ENCODE data around the gene FANCI. TPM values are rescaled to one million over a fixed set of nuclear protein-coding genes. Genes with fewer than 3 reads are reported as not detected.
"Not testable (repeated sequence)": the region's sequence is repeated elsewhere in the genome, so short reads cannot be mapped to it uniquely, and the experiment has no call there.

The FANCI gene
- total RNA-seq, 1 donor from 2014 or later: 11.2 TPM

GRCh38 chr15:89247446-89247845 lies 3.7 kb downstream of the FANCI start:
- no peaks in the 10 kb centered on the region for H3K27me3 Mint-ChIP-seq (ENCODE audit: low read depth)

DNA sequence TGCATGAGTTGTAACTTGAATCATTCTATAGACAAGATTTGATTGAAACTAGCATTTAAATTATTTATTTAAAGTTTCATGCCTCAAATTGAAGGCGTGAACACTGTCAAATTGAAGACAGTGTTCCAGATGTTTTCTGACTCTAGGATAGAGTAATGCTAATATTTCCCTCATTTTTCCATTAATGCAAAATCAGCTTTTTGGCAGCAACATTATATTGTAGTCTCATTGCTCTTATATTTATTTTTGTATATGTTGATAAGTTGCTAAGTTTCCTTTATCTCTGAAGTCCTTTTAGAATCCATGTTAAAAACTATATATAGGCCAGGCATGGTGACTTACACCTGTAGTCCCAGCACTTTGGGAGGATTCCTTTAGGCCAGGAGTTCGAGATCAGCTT lies 4.8 kb downstream of the FANCI start:
- no peak for DNase-seq (ENCODE audit: low spot score)
- H3K9me3 Mint-ChIP-seq (ENCODE audit: low read depth): no peaks in the 10 kb centered on the region
- no peaks in the 10 kb centered on the region for H3K27me3 Mint-ChIP-seq (ENCODE audit: low read depth)
- H3K4me3 Mint-ChIP-seq (ENCODE audit: unreplicated experiment): no peak overlapping the region
- no peak for TF ChIP-seq CTCF (IDR thresholded peaks at IDR 0.05)
- H3K4me1 Mint-ChIP-seq (ENCODE audit: low read depth): peaks cover 20% of the 10 kb centered on the region
- no peak overlapping the region for H3K27ac Mint-ChIP-seq (ENCODE audit: unreplicated experiment)
- peaks cover 5% of the 10 kb centered on the region for H3K36me3 Mint-ChIP-seq (ENCODE audit: low read depth)

More at GRCh38 chr15:89247446-89247845, 3.7 kb downstream of the FANCI start:
- Mint-ChIP-seq H3K4me1 (ENCODE audit: low read depth) (peaks cover 25% of the 10 kb centered on the region), H3K36me3 (ENCODE audit: low read depth) (peaks cover 5% of the 10 kb centered on the region), H3K27ac (ENCODE audit: unreplicated experiment) (no peak overlapping the region), H3K4me3 (ENCODE audit: unreplicated experiment) (no peak overlapping the region), H3K9me3 (ENCODE audit: low read depth) (no peaks in the 10 kb centered on the region)
- DNase-seq (ENCODE audit: low spot score): no peak
- no peak for TF ChIP-seq CTCF (IDR thresholded peaks at IDR 0.05)

DNA sequence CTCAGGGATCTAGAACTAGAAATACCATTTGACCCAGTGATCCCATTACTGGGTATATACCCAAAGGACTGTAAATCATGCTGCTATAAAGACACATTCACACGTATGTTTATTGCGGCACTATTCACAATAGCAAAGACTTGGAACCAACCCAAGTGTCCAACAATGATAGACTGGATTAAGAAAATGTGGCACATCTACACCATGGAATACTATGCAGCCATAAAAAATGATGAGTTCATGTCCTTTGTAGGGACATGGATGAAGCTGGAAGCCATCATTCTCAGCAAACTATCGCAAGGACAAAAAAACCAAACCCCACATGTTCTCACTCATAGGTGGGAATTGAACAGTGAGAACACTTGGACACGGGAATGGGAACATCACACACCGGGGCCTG lies 6.4 kb downstream of the FANCI start:
- not testable (repeated sequence) for H3K27ac Mint-ChIP-seq (ENCODE audit: unreplicated experiment); H3K9me3 Mint-ChIP-seq (ENCODE audit: low read depth); H3K27me3 Mint-ChIP-seq (ENCODE audit: low read depth); H3K4me1 Mint-ChIP-seq (ENCODE audit: low read depth); DNase-seq (ENCODE audit: low spot score); H3K36me3 Mint-ChIP-seq (ENCODE audit: low read depth); H3K4me3 Mint-ChIP-seq (ENCODE audit: unreplicated experiment)

DNA sequence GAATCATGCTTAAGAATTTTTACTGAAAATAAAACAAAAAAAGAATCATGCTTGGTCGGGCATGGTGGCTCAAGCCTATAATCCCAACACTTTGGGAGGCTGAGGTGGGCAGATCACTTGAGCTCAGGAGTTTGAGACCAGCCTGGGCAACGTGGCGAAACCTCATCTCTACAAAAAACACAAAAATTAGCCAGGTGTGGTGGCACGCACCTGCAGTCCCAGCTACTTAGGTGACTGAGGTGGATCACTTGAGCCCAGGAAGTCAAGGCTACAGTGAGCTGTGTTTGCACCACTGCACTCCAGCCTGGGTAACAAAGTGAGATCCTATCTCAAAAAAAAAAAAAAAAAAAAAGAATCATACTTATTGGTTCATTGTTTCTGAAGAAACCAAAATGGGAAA lies 33.5 kb downstream of the FANCI start:
- H3K36me3 Mint-ChIP-seq (ENCODE audit: low read depth); H3K4me3 Mint-ChIP-seq (ENCODE audit: unreplicated experiment); H3K9me3 Mint-ChIP-seq (ENCODE audit: low read depth); H3K27ac Mint-ChIP-seq (ENCODE audit: unreplicated experiment); DNase-seq (ENCODE audit: low spot score); H3K27me3 Mint-ChIP-seq (ENCODE audit: low read depth); H3K4me1 Mint-ChIP-seq (ENCODE audit: low read depth): not testable (repeated sequence)

GRCh38 chr15:89278307-89278706 lies 34.5 kb downstream of the FANCI start:
- Mint-ChIP-seq H3K4me3 (ENCODE audit: unreplicated experiment) (no peak overlapping the region), H3K27me3 (ENCODE audit: low read depth) (no peaks in the 10 kb centered on the region), H3K9me3 (ENCODE audit: low read depth) (no peaks in the 10 kb centered on the region), H3K4me1 (ENCODE audit: low read depth) (no peaks in the 10 kb centered on the region), H3K27ac (ENCODE audit: unreplicated experiment) (no peak overlapping the region), H3K36me3 (ENCODE audit: low read depth) (peaks cover 3% of the 10 kb centered on the region)
- DNase-seq (ENCODE audit: low spot score): no peak
- TF ChIP-seq CTCF (IDR thresholded peaks at IDR 0.05): no peak

GRCh38 chr15:89282631-89283030 lies 38.9 kb downstream of the FANCI start:
- peaks cover 10% of the 10 kb centered on the region for H3K9me3 Mint-ChIP-seq (ENCODE audit: low read depth)
- H3K27ac Mint-ChIP-seq (ENCODE audit: unreplicated experiment): no peak overlapping the region
- no peaks in the 10 kb centered on the region for H3K4me1 Mint-ChIP-seq (ENCODE audit: low read depth)
- no peak overlapping the region for H3K4me3 Mint-ChIP-seq (ENCODE audit: unreplicated experiment)
- no peaks in the 10 kb centered on the region for H3K27me3 Mint-ChIP-seq (ENCODE audit: low read depth)
- no peak for DNase-seq (ENCODE audit: low spot score)
- peaks cover 12% of the 10 kb centered on the region for H3K36me3 Mint-ChIP-seq (ENCODE audit: low read depth)
- TF ChIP-seq CTCF (IDR thresholded peaks at IDR 0.05): no peak
